ENCODE results near the gene POU3F2.

DNA sequence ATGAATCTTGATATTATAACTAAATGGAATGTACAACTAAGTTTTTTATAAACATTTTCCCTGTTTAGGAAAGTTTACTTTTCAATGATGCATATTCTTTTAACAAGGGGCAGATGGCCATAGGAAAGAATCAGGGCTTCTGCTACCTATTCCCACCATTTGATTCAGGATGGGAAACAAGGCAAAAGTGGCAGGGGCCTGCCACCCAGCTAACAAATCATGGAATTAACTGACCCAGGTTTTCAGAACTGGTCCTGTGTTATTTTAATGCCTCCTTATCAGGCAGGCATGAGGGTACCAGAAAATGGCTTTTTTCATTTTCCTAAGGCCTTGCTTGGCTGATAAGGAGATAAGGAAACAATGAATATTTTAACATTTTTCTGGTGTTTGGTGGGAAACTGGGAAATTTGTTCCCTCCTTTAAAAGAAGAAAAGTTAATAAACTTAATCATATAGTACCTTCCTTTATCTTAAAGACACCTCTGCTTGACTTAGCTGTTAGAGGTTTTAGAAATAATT is 6.7 kb downstream of the POU3F2 start:
- TF ChIP-seq, protein P1, sequence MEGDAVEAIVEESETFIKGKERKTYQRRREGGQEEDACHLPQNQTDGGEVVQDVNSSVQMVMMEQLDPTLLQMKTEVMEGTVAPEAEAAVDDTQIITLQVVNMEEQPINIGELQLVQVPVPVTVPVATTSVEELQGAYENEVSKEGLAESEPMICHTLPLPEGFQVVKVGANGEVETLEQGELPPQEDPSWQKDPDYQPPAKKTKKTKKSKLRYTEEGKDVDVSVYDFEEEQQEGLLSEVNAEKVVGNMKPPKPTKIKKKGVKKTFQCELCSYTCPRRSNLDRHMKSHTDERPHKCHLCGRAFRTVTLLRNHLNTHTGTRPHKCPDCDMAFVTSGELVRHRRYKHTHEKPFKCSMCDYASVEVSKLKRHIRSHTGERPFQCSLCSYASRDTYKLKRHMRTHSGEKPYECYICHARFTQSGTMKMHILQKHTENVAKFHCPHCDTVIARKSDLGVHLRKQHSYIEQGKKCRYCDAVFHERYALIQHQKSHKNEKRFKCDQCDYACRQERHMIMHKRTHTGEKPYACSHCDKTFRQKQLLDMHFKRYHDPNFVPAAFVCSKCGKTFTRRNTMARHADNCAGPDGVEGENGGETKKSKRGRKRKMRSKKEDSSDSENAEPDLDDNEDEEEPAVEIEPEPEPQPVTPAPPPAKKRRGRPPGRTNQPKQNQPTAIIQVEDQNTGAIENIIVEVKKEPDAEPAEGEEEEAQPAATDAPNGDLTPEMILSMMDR (conservative IDR thresholded peaks at IDR 0.05; ENCODE audit: low read length) = no peak
- TF ChIP-seq EZH2phosphoT487 (IDR thresholded peaks at IDR 0.05; ENCODE audit: borderline replicate concordance) = no peak

All from Loucy (cell line).